ENCODE measurements around the gene L3MBTL4. TPM values are rescaled to one million over a fixed set of nuclear protein-coding genes. Genes with fewer than 3 reads are reported as not detected.
"Not testable (repeated sequence)": the region's sequence is repeated elsewhere in the genome, so short reads cannot be mapped to it uniquely, and the experiment has no call there.

Gene L3MBTL4
- polyA plus RNA-seq, 3 donors: 4.1 to 5.7 (median 5.7) TPM

GRCh38 chr18:6406910-6407470 is 7.7 kb downstream of the L3MBTL4 start:
- DNase-seq: no peak

GRCh38 chr18:6406075-6406909 is 8.4 kb downstream of the L3MBTL4 start:
- no peak for DNase-seq

DNA sequence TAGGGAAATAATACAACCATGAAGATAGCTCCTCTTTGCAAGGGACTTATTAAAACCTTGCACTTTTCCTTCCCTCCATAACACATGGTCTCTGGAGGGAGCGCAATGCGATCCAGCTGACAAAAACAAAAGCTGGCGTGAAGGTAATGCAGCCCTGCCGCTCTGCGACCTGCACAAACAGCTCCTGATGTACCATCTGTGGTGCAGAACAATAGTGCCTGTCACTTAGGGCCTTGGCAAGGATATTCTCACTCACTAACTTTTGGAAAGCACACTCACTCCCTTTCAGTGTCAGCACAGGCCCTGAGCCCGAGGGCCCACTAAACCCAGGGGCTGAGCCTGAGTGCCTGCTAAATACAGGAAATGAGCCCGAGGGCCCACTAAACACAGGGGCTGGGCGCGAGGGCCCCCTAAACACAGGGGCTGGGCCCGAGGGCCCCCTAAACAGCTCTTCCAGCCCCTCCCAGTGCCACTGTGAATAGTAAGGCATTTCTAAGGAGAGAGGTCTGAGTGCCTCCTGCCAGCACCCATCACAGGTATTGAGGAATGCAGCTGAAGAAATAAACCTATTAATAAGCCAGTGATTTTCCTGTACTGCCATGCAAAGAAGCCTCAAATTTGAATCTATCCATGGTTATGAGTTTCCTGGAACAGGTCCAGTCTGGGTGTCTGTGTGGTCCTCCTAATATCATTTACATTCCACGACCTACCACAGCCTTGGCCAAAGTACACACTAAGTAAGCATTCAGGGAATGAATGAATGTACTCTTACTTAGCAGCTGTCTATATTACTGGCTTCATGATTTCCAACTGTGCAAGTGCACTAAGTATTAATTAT is 9.3 kb downstream of the L3MBTL4 start:
- no peak for DNase-seq

DNA sequence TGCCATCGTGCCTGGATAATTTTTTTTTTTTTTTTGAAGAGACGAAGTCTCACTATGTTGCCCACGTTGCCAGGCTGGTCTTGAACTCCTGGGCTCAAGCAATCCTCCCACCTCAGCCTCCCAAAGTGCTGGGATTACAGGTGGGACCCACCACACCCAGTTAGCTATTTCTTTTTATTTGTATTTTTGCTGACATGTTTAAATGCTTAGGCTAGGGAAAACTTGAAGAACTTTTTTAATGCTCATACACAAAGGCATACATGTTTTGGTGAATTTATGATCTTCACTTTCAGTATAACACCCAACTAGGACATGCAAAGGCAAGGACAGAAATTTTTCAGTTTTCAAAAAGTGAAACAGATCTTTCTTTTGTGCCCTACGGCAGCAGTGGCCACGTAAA is 9.9 kb downstream of the L3MBTL4 start:
- DNase-seq: no peak

DNA sequence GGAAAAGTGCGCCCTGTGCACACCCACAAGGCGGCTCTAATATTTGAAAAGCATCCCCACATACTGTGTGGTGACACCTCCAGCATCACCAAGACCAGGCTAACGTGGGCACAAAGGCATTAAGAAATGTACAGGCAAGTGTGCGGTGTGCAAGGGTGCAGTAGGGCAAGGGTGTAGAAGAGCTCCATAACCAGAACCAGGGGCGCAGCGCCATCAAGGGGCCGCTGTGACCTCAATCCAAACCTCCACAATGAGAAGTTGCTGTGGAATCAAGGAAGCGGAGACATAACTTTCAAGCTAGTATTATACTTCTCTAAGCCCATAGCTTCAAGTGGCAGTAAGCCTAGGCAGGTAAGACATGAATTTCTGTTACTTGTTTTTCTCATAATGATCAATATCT is 13.0 kb downstream of the L3MBTL4 start:
- DNase-seq: no peak

DNA sequence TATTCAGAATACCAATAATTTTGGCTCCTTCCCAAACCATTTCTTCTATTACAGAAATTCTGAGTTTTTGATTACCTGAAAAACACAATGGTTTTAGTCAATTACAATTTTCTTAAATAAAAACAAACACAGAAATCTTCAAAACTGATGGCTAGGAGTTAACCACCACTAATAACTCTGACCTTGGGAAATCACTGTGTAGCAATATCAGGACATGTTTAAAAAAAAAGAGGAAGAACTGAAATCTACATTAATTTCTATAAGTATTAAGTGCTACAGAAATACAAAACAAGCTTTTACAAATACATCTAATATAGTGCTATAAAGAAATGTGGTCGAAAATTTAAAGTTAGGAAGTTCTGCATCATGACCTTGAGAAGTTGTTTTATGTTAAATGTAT is 14.9 kb downstream of the L3MBTL4 start:
- DNase-seq: no peak

GRCh38 chr18:6397931-6398566 is 16.7 kb downstream of the L3MBTL4 start:
- DNase-seq: no peak

DNA sequence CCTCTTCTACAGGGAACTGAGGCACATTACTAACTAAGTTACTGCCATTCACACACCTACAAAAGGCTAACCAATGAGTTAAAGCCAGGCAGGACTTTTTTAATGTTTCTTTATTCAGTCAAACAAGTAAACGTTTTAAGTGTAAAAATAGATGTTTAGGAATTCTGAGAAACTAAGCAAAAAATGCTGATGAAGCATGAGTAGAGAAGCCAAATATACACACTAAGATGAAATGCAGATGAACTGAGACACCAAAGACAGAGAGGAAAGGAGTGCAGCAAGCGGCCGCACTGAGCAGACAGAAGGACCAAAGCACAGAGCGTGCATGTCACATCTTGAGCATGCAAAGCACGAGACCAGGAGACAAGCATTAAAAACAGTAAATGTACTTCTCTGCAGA is 17.9 kb downstream of the L3MBTL4 start:
- no peak for DNase-seq

DNA sequence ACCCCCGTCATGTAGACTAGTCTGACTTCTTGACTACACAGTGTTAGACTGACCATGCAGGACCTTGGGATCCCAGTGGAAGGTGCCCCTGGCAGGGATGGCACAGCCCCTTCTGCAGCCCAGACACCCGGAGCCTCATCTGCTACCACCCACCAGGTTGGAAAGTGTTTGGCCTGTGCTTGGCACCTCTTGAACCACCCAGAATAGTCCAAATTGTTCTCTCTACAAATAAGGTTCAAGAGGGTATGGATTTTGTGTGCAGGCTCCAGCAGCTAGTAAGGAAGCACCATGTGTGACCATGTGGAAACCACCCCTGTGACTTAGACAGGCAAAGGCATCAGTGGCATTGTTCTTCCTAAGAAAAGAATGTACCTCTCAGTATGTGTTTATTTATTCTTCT is 18.4 kb downstream of the L3MBTL4 start:
- no peak for DNase-seq

GRCh38 chr18:6389005-6389404 is 25.7 kb downstream of the L3MBTL4 start:
- DNase-seq: no peak

DNA sequence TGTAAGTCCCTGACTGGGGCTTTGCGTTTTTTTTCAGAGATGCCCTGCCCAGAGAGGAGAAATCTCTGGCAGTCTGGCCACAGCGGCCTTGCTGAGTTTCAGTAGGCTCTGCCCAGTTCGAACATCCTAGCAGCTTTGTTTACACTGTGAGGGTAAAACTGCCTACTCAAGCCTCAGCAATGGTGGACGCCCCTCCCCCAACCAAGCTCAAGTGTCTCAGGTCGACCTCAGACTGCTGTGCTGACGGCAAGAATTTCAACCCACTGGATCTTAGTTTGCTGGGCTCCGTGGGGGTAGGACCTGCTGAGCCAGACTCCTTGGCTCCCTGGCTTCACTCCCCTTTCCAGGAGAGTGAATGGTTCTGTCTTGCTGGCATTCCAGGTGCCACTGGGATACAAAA is 31.7 kb downstream of the L3MBTL4 start:
- peak; percentile 68 for DNase-seq

GRCh38 chr18:6377473-6377872 is 37.2 kb downstream of the L3MBTL4 start:
- not testable (repeated sequence) for DNase-seq

DNA sequence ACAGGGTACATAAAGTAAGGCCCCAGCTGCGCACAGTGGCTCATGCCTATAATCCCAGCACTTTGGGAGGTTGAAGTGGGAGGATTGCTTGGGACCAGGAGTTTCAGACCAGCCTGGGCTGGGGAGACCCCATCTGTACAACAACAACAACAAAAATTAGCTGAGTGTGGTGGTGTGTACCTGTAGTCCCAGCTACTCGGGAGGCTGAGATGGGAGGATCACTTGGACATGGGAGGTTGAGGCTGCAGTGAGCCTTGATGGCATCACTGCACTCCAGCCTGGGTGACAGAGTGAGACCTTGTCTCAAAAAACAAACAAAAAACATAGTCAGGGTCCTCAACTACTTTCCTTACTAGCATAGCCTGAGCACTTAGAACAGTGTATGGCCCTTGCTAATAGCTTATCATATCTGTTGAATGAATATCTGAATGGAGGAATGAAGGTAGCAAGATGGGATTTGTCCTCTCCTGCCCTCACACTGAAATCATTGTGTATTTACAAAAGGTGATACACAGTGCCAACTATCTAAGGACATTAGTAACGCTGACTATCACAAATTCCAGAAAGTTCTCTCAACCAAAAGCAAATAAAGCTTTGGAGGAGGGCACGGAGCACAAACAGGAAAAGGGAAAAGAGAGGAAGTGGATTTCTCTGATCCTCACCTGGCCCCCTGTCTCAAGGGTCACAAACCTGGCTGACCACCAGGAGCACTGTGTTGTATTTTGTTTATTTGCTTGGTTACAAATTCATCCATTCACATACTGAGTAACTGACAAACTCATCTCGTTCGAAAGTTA is 38.1 kb downstream of the L3MBTL4 start:
- no peak for DNase-seq

DNA sequence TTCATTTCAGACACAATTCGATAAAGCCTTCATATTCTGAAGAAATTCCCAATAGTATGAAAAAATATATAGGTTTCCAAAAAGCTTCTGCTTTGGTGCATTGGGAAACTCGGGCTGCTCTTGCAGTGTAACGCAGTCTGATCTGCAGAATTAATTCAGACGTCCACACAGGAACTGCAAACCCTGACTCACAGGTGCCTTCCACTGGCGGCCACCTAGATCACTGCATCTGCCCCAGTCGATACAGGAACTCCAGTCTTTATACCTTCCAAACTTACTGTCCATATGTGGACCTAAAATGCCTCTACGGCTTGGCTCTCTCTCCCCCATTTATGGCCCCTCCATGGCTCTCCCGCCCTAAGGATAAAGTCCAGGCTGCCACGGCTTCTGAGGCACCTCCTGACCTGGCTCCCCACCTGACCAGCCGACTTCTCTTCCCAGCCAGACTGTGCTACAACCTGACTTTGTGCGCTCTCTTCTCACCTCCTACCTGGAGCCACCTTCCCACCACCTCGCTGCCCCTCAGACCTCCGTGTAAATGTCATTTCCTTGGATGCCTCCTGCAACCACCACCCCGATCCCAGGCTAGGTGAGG is 39.7 kb downstream of the L3MBTL4 start:
- no peak for DNase-seq

DNA sequence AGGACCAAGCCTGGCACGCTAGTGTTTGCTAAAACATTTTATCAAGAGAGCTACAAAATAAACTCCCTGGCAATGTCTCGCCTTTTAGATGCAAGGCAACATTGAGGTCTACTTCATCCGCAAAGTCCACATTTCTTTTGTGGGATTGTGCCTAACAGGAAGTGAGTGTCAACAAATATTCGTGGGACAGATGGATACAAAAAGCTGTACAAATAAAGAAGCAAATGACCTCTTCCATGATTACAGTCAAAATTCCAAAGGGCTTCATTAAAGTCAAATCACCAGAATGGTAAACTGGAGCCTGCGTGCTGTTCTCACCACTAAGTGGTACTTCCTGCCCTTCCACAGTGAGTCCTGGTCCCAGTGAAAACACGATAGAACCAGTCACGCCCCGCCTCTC is 40.4 kb downstream of the L3MBTL4 start:
- no peak for DNase-seq

- no peak for DNase-seq
These were observed 41.5 kb downstream of the L3MBTL4 start for GRCh38 chr18:6373187-6373586.

DNA sequence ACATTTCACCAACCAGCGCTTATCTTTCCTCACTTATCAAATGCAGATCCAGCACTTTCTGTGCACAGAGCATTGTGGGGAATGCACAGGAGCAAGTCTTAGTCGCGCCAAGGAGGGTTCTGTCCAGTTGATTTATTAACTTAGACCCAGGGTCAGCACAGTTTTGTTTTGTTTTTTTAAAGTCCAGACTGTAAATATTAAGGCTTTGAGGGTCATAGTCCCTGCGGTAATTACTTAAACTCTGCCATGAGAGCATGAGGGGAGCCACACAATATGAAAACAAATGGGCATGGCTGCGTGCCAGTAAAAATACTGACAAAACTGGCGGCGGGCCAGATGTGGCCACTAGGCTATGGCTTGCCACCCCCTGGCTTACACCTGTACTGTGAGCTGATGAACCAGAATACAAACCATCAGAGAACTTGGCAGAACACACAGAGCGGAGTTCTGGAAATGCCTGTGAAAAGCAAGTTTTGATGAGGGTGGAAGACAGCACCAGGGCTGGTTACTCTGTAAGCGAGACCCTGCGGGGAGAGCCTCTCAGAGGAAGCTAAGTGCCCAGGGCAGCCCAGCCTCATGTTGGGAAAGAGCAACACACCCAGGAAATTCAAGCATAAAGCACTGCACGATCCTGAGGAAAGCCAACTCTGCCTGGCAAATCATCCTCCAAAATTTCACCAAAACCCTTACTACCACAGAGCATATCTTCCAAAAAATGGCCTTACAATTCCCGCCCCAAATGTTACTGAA is 43.6 kb downstream of the L3MBTL4 start:
- DNase-seq: peak; percentile 62

DNA sequence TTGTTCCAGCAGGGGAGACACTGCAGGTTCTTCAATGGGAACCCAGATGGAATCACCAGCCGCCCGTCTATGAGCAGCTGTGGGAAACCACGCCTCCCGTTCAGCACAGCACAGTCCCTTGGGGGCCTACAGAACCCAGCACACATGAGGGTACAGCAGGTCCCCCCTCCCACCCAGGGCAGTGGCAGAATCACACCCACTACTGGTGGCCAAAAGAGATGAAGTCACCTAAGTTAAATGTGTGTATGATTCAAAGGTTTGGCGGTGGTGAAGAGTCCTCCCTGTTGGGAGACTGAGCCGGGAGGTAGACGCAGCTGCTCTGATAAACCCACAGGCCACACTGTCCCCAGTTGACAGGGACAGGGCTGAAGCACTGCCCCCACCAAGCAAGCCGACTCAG is 44.3 kb downstream of the L3MBTL4 start:
- DNase-seq: no peak

- DNase-seq: no peak
These were observed 46.7 kb downstream of the L3MBTL4 start for GRCh38 chr18:6368017-6368416.

GRCh38 chr18:6367208-6367607 is 47.5 kb downstream of the L3MBTL4 start:
- no peak for DNase-seq
